ENCODE measurements around the gene C12orf75.
A peak's percentile ranks its signal among the peaks of the same experiment; 100 is the strongest.
"Not testable (repeated sequence)": the region's sequence is repeated elsewhere in the genome, so short reads cannot be mapped to it uniquely, and the experiment has no call there.

C12orf75 gene

GRCh38 chr12:105378911-105379310 lies 48.4 kb downstream of the C12orf75 start:
- no peak for DNase-seq (ENCODE audit: low read depth)

GRCh38 chr12:105382771-105383622 lies 52.5 kb downstream of the C12orf75 start:
- DNase-seq (ENCODE audit: low read depth) = peak; percentile 62

- no peak for DNase-seq (ENCODE audit: low read depth)
These were observed 53.7 kb downstream of the C12orf75 start for GRCh38 chr12:105384220-105384619.

GRCh38 chr12:105384916-105385535 lies 54.5 kb downstream of the C12orf75 start:
- peak; percentile 32 for DNase-seq (ENCODE audit: low read depth)

- no peak for DNase-seq (ENCODE audit: low read depth)
These were observed 55.9 kb downstream of the C12orf75 start for GRCh38 chr12:105386431-105386830.

- DNase-seq (ENCODE audit: low read depth) = no peak
These were observed 60.7 kb downstream of the C12orf75 start for GRCh38 chr12:105391231-105391630.

GRCh38 chr12:105393587-105393986 lies 63.1 kb downstream of the C12orf75 start:
- DNase-seq (ENCODE audit: low read depth) = no peak

GRCh38 chr12:105396024-105396423 lies 65.5 kb downstream of the C12orf75 start:
- no peak for DNase-seq (ENCODE audit: low read depth)

GRCh38 chr12:105396983-105397382 lies 66.5 kb downstream of the C12orf75 start:
- no peak for DNase-seq (ENCODE audit: low read depth)

- DNase-seq (ENCODE audit: low read depth) = no peak
These were observed 68.4 kb downstream of the C12orf75 start for GRCh38 chr12:105398930-105399329.

GRCh38 chr12:105399428-105400081 lies 69.1 kb downstream of the C12orf75 start:
- no peak for DNase-seq (ENCODE audit: low read depth)

GRCh38 chr12:105400227-105400626 lies 69.7 kb downstream of the C12orf75 start:
- DNase-seq (ENCODE audit: low read depth) = no peak

- no peak for DNase-seq (ENCODE audit: low read depth)
These were observed 70.7 kb downstream of the C12orf75 start for GRCh38 chr12:105401198-105401597.

GRCh38 chr12:105402366-105402765 lies 71.9 kb downstream of the C12orf75 start:
- no peak for DNase-seq (ENCODE audit: low read depth)

GRCh38 chr12:105403095-105403494 lies 72.6 kb downstream of the C12orf75 start:
- no peak for DNase-seq (ENCODE audit: low read depth)

- DNase-seq (ENCODE audit: low read depth) = not testable (repeated sequence)
These were observed 73.6 kb downstream of the C12orf75 start for GRCh38 chr12:105404134-105404533.

- DNase-seq (ENCODE audit: low read depth) = no peak
These were observed 76.0 kb downstream of the C12orf75 start for GRCh38 chr12:105406497-105406896.

GRCh38 chr12:105409279-105409678 lies 78.8 kb downstream of the C12orf75 start:
- no peak for DNase-seq (ENCODE audit: low read depth)

GRCh38 chr12:105409801-105410471 lies 79.4 kb downstream of the C12orf75 start:
- peak; percentile 14 for DNase-seq (ENCODE audit: low read depth)

- DNase-seq (ENCODE audit: low read depth) = no peak
These were observed 83.5 kb downstream of the C12orf75 start for GRCh38 chr12:105413911-105414487.

- no peak for DNase-seq (ENCODE audit: low read depth)
These were observed 87.2 kb downstream of the C12orf75 start for GRCh38 chr12:105417732-105418131.

GRCh38 chr12:105418229-105418628 lies 87.7 kb downstream of the C12orf75 start:
- DNase-seq (ENCODE audit: low read depth) = peak; percentile 87

Data from GM04504 (cell line).